GM12878 (cell line): ENCODE results near the gene MDN1.

Experiments
- CEBPB ChIP-seq, 2 experiments: fragments of 150-350 bp in 1 of 2; IDR thresholded peaks; 2 replicates each; pipeline ENCODE4 v1.6.1; 2012 to 2014; ENCODE audit warnings: low read depth in 2 of 2, low read length in 2 of 2, borderline replicate concordance in 1 of 2, inconsistent platforms in 1 of 2
- CHD1 ChIP-seq: IDR thresholded peaks from 2 replicates; pipeline ENCODE4 v1.6.1; 2012; ENCODE audit warnings: low read depth, low read length, improper control_type of control experiment
- CTCF ChIP-seq, 3 experiments: IDR thresholded peaks in 2 of 3; conservative IDR thresholded peaks in 1 of 3; 2 replicates each; pipeline ENCODE4 v1.5.1; 2011; ENCODE audit warnings: low read depth in 3 of 3, low read length in 3 of 3, mild to moderate bottlenecking in 3 of 3, control low read depth in 2 of 3, moderate library complexity in 2 of 3, inconsistent platforms in 1 of 3, mixed read lengths in 1 of 3; ENCODE audit not compliant: control insufficient read depth in 2 of 3, insufficient read depth in 1 of 3; ENCODE audit errors: extremely low read depth in 1 of 3
- EGR1 ChIP-seq, 2 experiments: IDR thresholded peaks; 1 replicate in 1 of 2; 2 replicates in 1 of 2; pipeline ENCODE4 v1.6.1; 2011 to 2012; ENCODE audit warnings: low read depth in 2 of 2, low read length in 2 of 2, borderline replicate concordance in 1 of 2, mild to moderate bottlenecking in 1 of 2, moderate library complexity in 1 of 2
- EP300 ChIP-seq, 2 experiments: fragments of 150-350 bp in 1 of 2; IDR thresholded peaks; 2 replicates each; pipeline ENCODE4 v1.6.1; 2011 to 2012; ENCODE audit warnings: low read depth in 2 of 2, low read length in 2 of 2, borderline replicate concordance in 1 of 2, improper control_type of control experiment in 1 of 2, inconsistent platforms in 1 of 2; ENCODE audit not compliant: control insufficient read depth in 1 of 2
- ESRRA ChIP-seq: IDR thresholded peaks from 2 replicates; pipeline ENCODE4 v1.6.1; 2012; ENCODE audit warnings: mild to moderate bottlenecking, low read length, improper control_type of control experiment
- JUNB ChIP-seq: IDR thresholded peaks from 2 replicates; pipeline ENCODE4 v1.6.1; 2016; ENCODE audit warnings: antibody characterized with exemption, mild to moderate bottlenecking
- KDM1A ChIP-seq: fragments of 200-600 bp; sonication (generic); IDR thresholded peaks from 2 replicates; pipeline ENCODE4 v1.6.1; 2016; ENCODE audit warnings: borderline replicate concordance
- PML ChIP-seq: IDR thresholded peaks from 2 replicates; pipeline ENCODE4 v1.6.1; 2012; ENCODE audit warnings: low read length, inconsistent platforms
- POLR2AphosphoS5 ChIP-seq: IDR thresholded peaks from 2 replicates; pipeline ENCODE4 v1.6.1; 2011; ENCODE audit warnings: mild to moderate bottlenecking, low read length, inconsistent platforms
- POU2F2 ChIP-seq: IDR thresholded peaks from 3 replicates; pipeline ENCODE4 v1.6.1; 2011; ENCODE audit warnings: low read depth, mild to moderate bottlenecking, low read length, borderline replicate concordance
- RAD51 ChIP-seq: fragments of 450-650 bp; IDR thresholded peaks from 2 replicates; pipeline ENCODE4 v1.6.1; 2016; ENCODE audit warnings: moderate library complexity, mild to moderate bottlenecking, inconsistent platforms
- SRF ChIP-seq, 2 experiments: IDR thresholded peaks; 2 replicates each; pipeline ENCODE4 v1.6.1; 2011; ENCODE audit warnings: low read depth in 2 of 2, low read length in 2 of 2, mild to moderate bottlenecking in 1 of 2, moderate library complexity in 1 of 2
- TAF1 ChIP-seq: IDR thresholded peaks from 2 replicates; pipeline ENCODE4 v1.6.1; 2011; ENCODE audit warnings: mild to moderate bottlenecking, low read depth, low read length, borderline replicate concordance

GRCh38 chr6:89784838-89785237 lies 34.8 kb downstream of the MDN1 start:
- TF ChIP-seq EP300 (IDR thresholded peaks at IDR 0.05; ENCODE audit: borderline replicate concordance in 1 of 2, control insufficient read depth in 1 of 2, low read depth in 2 of 2, low read length in 2 of 2) (no peak), TAF1 (no peak), POU2F2 (no peak), POLR2AphosphoS5 (no peak), EGR1 (IDR thresholded peaks at IDR 0.05; ENCODE audit: borderline replicate concordance in 1 of 2, low read depth in 2 of 2, low read length in 2 of 2) (no peak), PML (no peak), RAD51 (no peak), KDM1A (no peak), ESRRA (no peak), CTCF (IDR thresholded peaks at IDR 0.05 in 2 of 3, conservative IDR thresholded peaks at IDR 0.05 in 1 of 3; ENCODE audit: control insufficient read depth in 2 of 3, extremely low read depth in 1 of 3, insufficient read depth in 1 of 3, low read depth in 3 of 3, low read length in 3 of 3) (no peak), CHD1 (no peak), JUNB (no peak), CEBPB (IDR thresholded peaks at IDR 0.05; ENCODE audit: borderline replicate concordance in 1 of 2, low read depth in 2 of 2, low read length in 2 of 2) (no peak), SRF (IDR thresholded peaks at IDR 0.05; ENCODE audit: low read depth in 2 of 2, low read length in 2 of 2) (no peak)
